ENCODE measurements around the gene KCNQ5.

DNA sequence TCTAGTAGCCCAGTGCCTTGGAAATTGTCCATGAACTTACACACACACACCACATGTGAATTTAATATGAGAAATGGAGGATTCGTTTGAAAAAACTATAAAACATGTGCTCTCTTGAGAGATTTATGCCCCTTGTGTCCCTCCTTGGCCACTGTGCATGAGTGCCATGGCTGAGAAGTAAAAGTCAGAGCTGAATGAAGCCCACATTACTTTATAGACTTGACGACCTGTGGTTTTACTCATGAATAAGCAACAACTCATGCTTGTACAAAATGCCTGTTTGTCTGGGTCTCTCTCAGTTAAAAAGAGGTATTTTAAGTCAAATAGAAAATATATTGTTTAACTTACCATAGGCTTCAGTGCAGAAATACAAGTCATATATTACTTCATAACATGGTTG, 102.7 kb downstream of the KCNQ5 start:
- TF ChIP-seq, protein P1, sequence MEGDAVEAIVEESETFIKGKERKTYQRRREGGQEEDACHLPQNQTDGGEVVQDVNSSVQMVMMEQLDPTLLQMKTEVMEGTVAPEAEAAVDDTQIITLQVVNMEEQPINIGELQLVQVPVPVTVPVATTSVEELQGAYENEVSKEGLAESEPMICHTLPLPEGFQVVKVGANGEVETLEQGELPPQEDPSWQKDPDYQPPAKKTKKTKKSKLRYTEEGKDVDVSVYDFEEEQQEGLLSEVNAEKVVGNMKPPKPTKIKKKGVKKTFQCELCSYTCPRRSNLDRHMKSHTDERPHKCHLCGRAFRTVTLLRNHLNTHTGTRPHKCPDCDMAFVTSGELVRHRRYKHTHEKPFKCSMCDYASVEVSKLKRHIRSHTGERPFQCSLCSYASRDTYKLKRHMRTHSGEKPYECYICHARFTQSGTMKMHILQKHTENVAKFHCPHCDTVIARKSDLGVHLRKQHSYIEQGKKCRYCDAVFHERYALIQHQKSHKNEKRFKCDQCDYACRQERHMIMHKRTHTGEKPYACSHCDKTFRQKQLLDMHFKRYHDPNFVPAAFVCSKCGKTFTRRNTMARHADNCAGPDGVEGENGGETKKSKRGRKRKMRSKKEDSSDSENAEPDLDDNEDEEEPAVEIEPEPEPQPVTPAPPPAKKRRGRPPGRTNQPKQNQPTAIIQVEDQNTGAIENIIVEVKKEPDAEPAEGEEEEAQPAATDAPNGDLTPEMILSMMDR (tag by site-specific recombination; IDR thresholded peaks at IDR 0.05): no peak
- no peak for TF ChIP-seq ZNF121 (tag by site-specific recombination; IDR thresholded peaks at IDR 0.05)
- TF ChIP-seq KLF16 (tag by site-specific recombination; IDR thresholded peaks at IDR 0.05): no peak
- TF ChIP-seq, protein P2, sequence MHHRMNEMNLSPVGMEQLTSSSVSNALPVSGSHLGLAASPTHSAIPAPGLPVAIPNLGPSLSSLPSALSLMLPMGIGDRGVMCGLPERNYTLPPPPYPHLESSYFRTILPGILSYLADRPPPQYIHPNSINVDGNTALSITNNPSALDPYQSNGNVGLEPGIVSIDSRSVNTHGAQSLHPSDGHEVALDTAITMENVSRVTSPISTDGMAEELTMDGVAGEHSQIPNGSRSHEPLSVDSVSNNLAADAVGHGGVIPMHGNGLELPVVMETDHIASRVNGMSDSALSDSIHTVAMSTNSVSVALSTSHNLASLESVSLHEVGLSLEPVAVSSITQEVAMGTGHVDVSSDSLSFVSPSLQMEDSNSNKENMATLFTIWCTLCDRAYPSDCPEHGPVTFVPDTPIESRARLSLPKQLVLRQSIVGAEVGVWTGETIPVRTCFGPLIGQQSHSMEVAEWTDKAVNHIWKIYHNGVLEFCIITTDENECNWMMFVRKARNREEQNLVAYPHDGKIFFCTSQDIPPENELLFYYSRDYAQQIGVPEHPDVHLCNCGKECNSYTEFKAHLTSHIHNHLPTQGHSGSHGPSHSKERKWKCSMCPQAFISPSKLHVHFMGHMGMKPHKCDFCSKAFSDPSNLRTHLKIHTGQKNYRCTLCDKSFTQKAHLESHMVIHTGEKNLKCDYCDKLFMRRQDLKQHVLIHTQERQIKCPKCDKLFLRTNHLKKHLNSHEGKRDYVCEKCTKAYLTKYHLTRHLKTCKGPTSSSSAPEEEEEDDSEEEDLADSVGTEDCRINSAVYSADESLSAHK (tag by site-specific recombination; IDR thresholded peaks at IDR 0.05): no peak
- TF ChIP-seq ZNF302 (tag by site-specific recombination; IDR thresholded peaks at IDR 0.05; ENCODE audit: low read depth): no peak
- TF ChIP-seq SP2 (tag by site-specific recombination; IDR thresholded peaks at IDR 0.05): no peak
- TF ChIP-seq ZNF175 (tag by site-specific recombination; IDR thresholded peaks at IDR 0.05): no peak
- TF ChIP-seq ZNF837 (tag by site-specific recombination; IDR thresholded peaks at IDR 0.05): no peak

Data from HEK293 (cell line).